SK-N-SH (cell line): ENCODE measurements around the gene PSMB9. TPM values are rescaled to one million over a fixed set of nuclear protein-coding genes. Genes with fewer than 3 reads are reported as not detected.

Source experiments
- CTCF ChIA-PET: fragments of 300-600, 350-600 bp; formaldehyde crosslinking; extraction: SDS; loops from one replicate; lab custom pipeline; 2021; lab: Yijun Ruan, JAX
- POLR2A ChIA-PET: fragments of 350-600 bp; sonication (Branson Sonifier 250); formaldehyde crosslinking; extraction: SDS; loops from one replicate; lab custom pipeline; 2020; ENCODE audit warnings: antibody characterized with exemption, inconsistent platforms; lab: Yijun Ruan, JAX
- DNase-seq: peaks from one replicate; pipeline ENCODE4 v3.0.0; 2012
- H2AFZ ChIP-seq: fragments of 200-600 bp; sonication (generic); 2 replicates; pipeline ENCODE4 v1.8.1; 2016; ENCODE audit warnings: antibody characterized with exemption, mild to moderate bottlenecking, low read depth
- H3F3A ChIP-seq: fragments of 200-600 bp; sonication (generic); replicated peaks from 2 replicates; pipeline ENCODE3; 2016; ENCODE audit warnings: antibody characterized with exemption, mild to moderate bottlenecking; ENCODE audit not compliant: insufficient read depth
- H3K27ac ChIP-seq, 2 experiments: fragments of 200-500 bp in 1 of 2; fragments of 200-600 bp in 1 of 2; sonication (Bioruptor generic) in 1 of 2; sonication (generic), shearing (Covaris generic) in 1 of 2; 2 replicates each; pipeline versions ENCODE4 v1.5.1 to v1.6.1; 2014 to 2016; ENCODE audit warnings: low read depth in 2 of 2, inconsistent platforms in 1 of 2, low read length in 1 of 2, mild to moderate bottlenecking in 1 of 2, mixed read lengths in 1 of 2
- H3K27me3 ChIP-seq: fragments of 200-600 bp; sonication (generic), shearing (Covaris generic); 2 replicates; pipeline ENCODE4 v1.6.1; 2016; ENCODE audit warnings: mixed run types; ENCODE audit not compliant: insufficient read depth
- H3K36me3 ChIP-seq, 2 experiments: fragments of 200-500 bp in 1 of 2; fragments of 200-600 bp in 1 of 2; sonication (Bioruptor generic) in 1 of 2; sonication (generic) in 1 of 2; replicated peaks in 1 of 2; 2 replicates each; pipeline versions ENCODE3 to v1.5.1; 2014 to 2016; ENCODE audit warnings: low read length in 1 of 2, mild to moderate bottlenecking in 1 of 2; ENCODE audit not compliant: insufficient read depth in 2 of 2, control insufficient read depth in 1 of 2
- H3K4me1 ChIP-seq, 2 experiments: fragments of 200-500 bp in 1 of 2; fragments of 200-600 bp in 1 of 2; sonication (Bioruptor generic) in 1 of 2; sonication (generic), shearing (Covaris generic) in 1 of 2; 2 replicates each; pipeline versions ENCODE4 v1.5.1 to v1.6.1; 2014 to 2016; ENCODE audit warnings: low read depth in 1 of 2, low read length in 1 of 2, mixed run types in 1 of 2; ENCODE audit not compliant: insufficient read depth in 2 of 2, control insufficient read depth in 1 of 2
- H3K4me2 ChIP-seq: fragments of 200-600 bp; sonication (generic), shearing (Covaris generic); 2 replicates; pipeline ENCODE4 v1.6.1; 2017; ENCODE audit warnings: mixed run types
- H3K4me3 ChIP-seq, 2 experiments: fragments of 200-500 bp in 1 of 2; fragments of 200-600 bp in 1 of 2; sonication (Bioruptor generic) in 1 of 2; sonication (generic), shearing (Covaris generic) in 1 of 2; 2 replicates each; pipeline versions ENCODE4 v1.5.1 to v1.8.1; 2014 to 2016; ENCODE audit warnings: low read depth in 2 of 2, inconsistent platforms in 1 of 2, low read length in 1 of 2, mild to moderate bottlenecking in 1 of 2, mixed read lengths in 1 of 2, moderate library complexity in 1 of 2
- H3K79me2 ChIP-seq: fragments of 200-600 bp; sonication (generic); 2 replicates; pipeline ENCODE4 v1.8.1; 2017; ENCODE audit warnings: mild to moderate bottlenecking; ENCODE audit not compliant: insufficient read depth
- H3K9ac ChIP-seq: fragments of 200-600 bp; sonication (generic); 2 replicates; pipeline ENCODE4 v1.6.1; 2017; ENCODE audit warnings: mixed run types
- H3K9me2 ChIP-seq: fragments of 200-600 bp; sonication (generic); 2 replicates; pipeline ENCODE4 v1.6.1; 2017; ENCODE audit warnings: mixed run types
- H3K9me3 ChIP-seq: fragments of 200-600 bp; sonication (generic); 2 replicates; pipeline ENCODE4 v1.6.1; 2017; ENCODE audit warnings: mixed run types, mild to moderate bottlenecking, moderate library complexity
- H4K20me1 ChIP-seq: fragments of 200-600 bp; sonication (generic); 2 replicates; pipeline ENCODE4 v1.6.1; 2017; ENCODE audit warnings: mild to moderate bottlenecking, mixed run types; ENCODE audit not compliant: insufficient read depth
- CHD2 ChIP-seq: fragments of 150-350 bp; IDR thresholded peaks from 2 replicates; pipeline ENCODE4 v1.6.1; 2018; ENCODE audit warnings: low read length; ENCODE audit not compliant: partially characterized antibody
- EZH2phosphoT487 ChIP-seq: fragments of 200-600 bp; sonication (generic); IDR thresholded peaks from 2 replicates; pipeline ENCODE4 v1.6.1; 2017; ENCODE audit warnings: low read depth, mixed run types, mild to moderate bottlenecking, antibody characterized with exemption, moderate library complexity, borderline replicate concordance
- FOXM1 ChIP-seq: IDR thresholded peaks from 2 replicates; pipeline ENCODE4 v1.4.0; 2012; ENCODE audit warnings: low read depth, mild to moderate bottlenecking
- MEF2A ChIP-seq: IDR thresholded peaks from 2 replicates; pipeline ENCODE4 v1.4.0; 2012; ENCODE audit warnings: low read depth, borderline replicate concordance
- MXI1 ChIP-seq: IDR thresholded peaks from 2 replicates; pipeline ENCODE4 v1.6.1; 2012; ENCODE audit warnings: mild to moderate bottlenecking, low read depth, low read length, improper control_type of control experiment
- POLR2AphosphoS5 ChIP-seq: IDR thresholded peaks from 2 replicates; pipeline ENCODE4 v1.6.1; 2012; ENCODE audit warnings: low read depth, low read length
- RAD21 ChIP-seq: IDR thresholded peaks from 2 replicates; pipeline ENCODE4 v1.6.1; 2012; ENCODE audit warnings: mild to moderate bottlenecking, low read length
- RFX5 ChIP-seq: IDR thresholded peaks from 2 replicates; pipeline ENCODE4 v1.6.1; 2012; ENCODE audit warnings: mild to moderate bottlenecking, improper control_type of control experiment, low read length
- RXRA ChIP-seq: IDR thresholded peaks from 2 replicates; pipeline ENCODE4 v1.4.0; 2012; ENCODE audit warnings: low read depth, mild to moderate bottlenecking, borderline replicate concordance
- TEAD4 ChIP-seq: IDR thresholded peaks from 2 replicates; pipeline ENCODE4 v1.4.0; 2012; ENCODE audit warnings: mild to moderate bottlenecking, borderline replicate concordance; ENCODE audit not compliant: insufficient read depth
- USF2 ChIP-seq: fragments of 150-350 bp; IDR thresholded peaks from 2 replicates; pipeline ENCODE4 v1.6.1; 2017; ENCODE audit warnings: antibody characterized with exemption, low read length, low read depth, borderline replicate concordance
- ZBTB33 ChIP-seq: IDR thresholded peaks from 2 replicates; pipeline ENCODE4 v1.4.0; 2012; ENCODE audit warnings: low read depth, borderline replicate concordance
- WGBS: methylation state at CpG from one replicate; pipeline ENCODE4 v1.1.6; 2017; ENCODE audit warnings: low lambda C conversion rate; 5-methylcytosine and 5-hydroxymethylcytosine counted together
- polyA plus RNA-seq, 3 experiments: library from polyadenylated mRNA; depleted of rRNA; stranded (reverse); fragments of >200 nt; gene quantifications; 2 replicates each; pipeline ENCODE4 v1.2.3, GENCODE V29; 2012
- TF ChIP-seq, protein P1 (sequence below): IDR thresholded peaks from 2 replicates; pipeline ENCODE4; 2012

PSMB9 gene
- polyA plus RNA-seq, 1 of the 3 experiments (the other 2 are of a cell fraction), result 83.7 TPM

DNA sequence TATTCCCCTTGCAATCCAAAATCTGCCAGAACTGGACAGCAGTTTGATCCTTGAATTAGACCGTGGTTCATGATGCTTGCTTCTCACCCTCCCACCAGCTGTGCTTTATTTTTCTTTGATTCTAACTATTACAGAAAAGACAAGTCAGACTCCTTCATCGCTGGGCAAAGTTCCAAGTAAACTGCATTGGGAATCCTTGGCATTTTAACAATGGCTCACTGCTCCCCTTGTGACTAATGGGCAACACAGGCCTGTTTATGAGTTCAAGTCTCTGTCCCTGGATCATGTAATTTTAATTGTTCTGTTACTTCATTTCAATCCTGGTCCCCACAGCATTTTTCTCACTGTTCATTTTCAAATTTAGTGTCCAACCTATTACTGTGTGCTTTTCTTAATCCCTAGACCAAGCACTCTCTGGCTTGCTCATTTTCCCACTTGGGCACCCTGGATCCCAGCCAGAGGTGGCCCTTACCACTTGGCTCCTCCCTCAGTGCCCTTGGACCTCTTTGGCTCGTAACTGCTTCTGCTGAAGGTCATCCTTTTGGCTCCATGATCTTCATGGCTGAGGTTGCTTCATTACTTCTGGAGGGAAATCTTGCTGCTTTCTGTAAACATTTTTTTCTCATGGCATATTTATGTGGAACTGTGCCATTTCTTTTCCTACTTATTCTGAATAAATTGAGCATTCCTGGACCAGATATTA, 32.8 kb downstream of the PSMB9 start (continued):
- TF ChIP-seq ZBTB33, result no peak

- H3K27me3 ChIP-seq, result no peaks in the 10 kb centered on the region; the same call in 1 of the 2 replicates
- H3K4me1 ChIP-seq, result peaks cover 0 to 8% of the 10 kb centered on the region in 2 experiments; a peak in 1 of 4 replicates
- WGBS, result 80% methylated on average over 5 of the region's 5 CpGs
- H3K79me2 ChIP-seq, result no peaks in the 10 kb centered on the region
- H3K36me3 ChIP-seq, result no peaks in the 10 kb centered on the region
- TF ChIP-seq USF2, result no peak
- TF ChIP-seq ZBTB33, result no peak
- TF ChIP-seq FOXM1, result no peak
- TF ChIP-seq POLR2AphosphoS5, result no peak
- TF ChIP-seq RAD21, result no peak
- TF ChIP-seq, protein P1, sequence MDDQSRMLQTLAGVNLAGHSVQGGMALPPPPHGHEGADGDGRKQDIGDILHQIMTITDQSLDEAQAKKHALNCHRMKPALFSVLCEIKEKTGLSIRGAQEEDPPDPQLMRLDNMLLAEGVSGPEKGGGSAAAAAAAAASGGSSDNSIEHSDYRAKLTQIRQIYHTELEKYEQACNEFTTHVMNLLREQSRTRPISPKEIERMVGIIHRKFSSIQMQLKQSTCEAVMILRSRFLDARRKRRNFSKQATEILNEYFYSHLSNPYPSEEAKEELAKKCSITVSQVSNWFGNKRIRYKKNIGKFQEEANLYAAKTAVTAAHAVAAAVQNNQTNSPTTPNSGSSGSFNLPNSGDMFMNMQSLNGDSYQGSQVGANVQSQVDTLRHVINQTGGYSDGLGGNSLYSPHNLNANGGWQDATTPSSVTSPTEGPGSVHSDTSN, result no peak
- no peak for TF ChIP-seq TEAD4
- TF ChIP-seq MXI1, result no peak
- no peak for TF ChIP-seq RFX5
- no peak for TF ChIP-seq EZH2phosphoT487
- no peak for TF ChIP-seq MEF2A
- TF ChIP-seq CHD2, result no peak
- TF ChIP-seq RXRA, result no peak
- POLR2A ChIA-PET, result no interaction called here
- no peak overlapping the region for H3K4me2 ChIP-seq
- no peak overlapping the region for H2AFZ ChIP-seq
- H3K9ac ChIP-seq, result no peak overlapping the region
- DNase-seq, result no peak
- H3F3A ChIP-seq, result peaks cover 14% of the 10 kb centered on the region
- H3K9me2 ChIP-seq, result no peaks in the 10 kb centered on the region
- no peaks in the 10 kb centered on the region for H4K20me1 ChIP-seq
- CTCF ChIA-PET, result interaction anchor here (1.0 to 2.7 kb wide), 2 partner anchors 34 to 66 kb away, joined by 3 to 9 read pairs; partner anchors contain the start of genes PSMB9 and TAP1
- H3K9me3 ChIP-seq, result no peaks in the 10 kb centered on the region
- no peak overlapping the region for H3K27ac ChIP-seq
- H3K4me3 ChIP-seq, result no peak overlapping the region
These were observed 33.6 kb downstream of the PSMB9 start for GRCh38 chr6:32887616-32888015.
